ENCODE measurements around the gene IGFBP3.

Gene IGFBP3

GRCh38 chr7:45923290-45923689, 2.2 kb upstream of the IGFBP3 start:
- DNase-seq (ENCODE audit: low read depth, low spot score): no peak

- DNase-seq (ENCODE audit: low read depth, low spot score): no peak
Observed at GRCh38 chr7:45922810-45923209, 1.7 kb upstream of the IGFBP3 start.

GRCh38 chr7:45921699-45922519, 837 bp upstream of the IGFBP3 start:
- no peak for DNase-seq (ENCODE audit: low read depth, low spot score)

DNA sequence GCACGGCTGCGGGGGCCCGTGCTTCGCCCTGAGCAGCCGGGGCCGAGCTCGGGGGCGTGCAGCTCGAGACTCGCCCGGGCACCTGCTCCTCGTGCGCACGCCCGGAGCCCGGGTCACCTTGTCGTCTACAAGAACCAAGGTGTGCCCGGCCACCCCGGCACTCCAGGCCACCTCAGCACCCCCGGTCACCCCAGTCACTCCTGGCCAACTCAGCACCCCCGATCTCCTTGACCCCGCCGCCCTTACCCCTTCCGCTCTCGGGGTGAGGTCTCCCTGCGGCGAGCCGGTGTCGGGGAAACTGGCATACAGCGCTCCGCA, 268 bp upstream of the IGFBP3 start:
- no peak for DNase-seq (ENCODE audit: low read depth, low spot score)

- DNase-seq (ENCODE audit: low read depth, low spot score): no peak
Observed at GRCh38 chr7:45919993-45920459, 1.0 kb downstream of the IGFBP3 start.

GRCh38 chr7:45919231-45919784, 1.8 kb downstream of the IGFBP3 start:
- DNase-seq (ENCODE audit: low read depth, low spot score): no peak

GRCh38 chr7:45918556-45918955, 2.5 kb downstream of the IGFBP3 start:
- DNase-seq (ENCODE audit: low read depth, low spot score): no peak

GRCh38 chr7:45917658-45918057, 3.4 kb downstream of the IGFBP3 start:
- peak; percentile 36 for DNase-seq (ENCODE audit: low read depth, low spot score)

GRCh38 chr7:45917064-45917463, 4.0 kb downstream of the IGFBP3 start:
- no peak for DNase-seq (ENCODE audit: low read depth, low spot score)

- no peak for DNase-seq (ENCODE audit: low read depth, low spot score)
Observed at GRCh38 chr7:45915606-45916005, 5.5 kb downstream of the IGFBP3 start.

GRCh38 chr7:45914911-45915310, 6.2 kb downstream of the IGFBP3 start:
- no peak for DNase-seq (ENCODE audit: low read depth, low spot score)

DNA sequence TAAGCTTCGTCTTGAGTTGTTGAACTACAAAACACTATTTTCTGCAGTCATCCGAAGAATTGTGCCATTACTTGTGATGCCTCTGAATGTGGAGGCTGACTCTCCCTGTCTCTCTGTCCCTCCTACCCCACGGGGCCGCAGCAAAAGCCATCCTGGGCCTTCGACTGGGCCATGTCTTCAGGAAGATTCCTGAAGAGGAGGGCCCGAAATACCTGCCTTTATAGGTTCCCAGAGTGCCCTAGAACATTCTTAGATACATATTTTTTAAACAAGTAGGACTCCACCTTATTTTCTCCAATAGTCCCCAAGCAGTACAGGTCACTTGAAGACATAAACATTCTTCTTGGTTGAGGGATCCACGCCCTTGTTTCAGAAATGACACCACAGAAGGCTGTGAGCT, 8.1 kb downstream of the IGFBP3 start:
- no peak for DNase-seq (ENCODE audit: low read depth, low spot score)

- DNase-seq (ENCODE audit: low read depth, low spot score): no peak
Observed at GRCh38 chr7:45911311-45911710, 9.8 kb downstream of the IGFBP3 start.

DNA sequence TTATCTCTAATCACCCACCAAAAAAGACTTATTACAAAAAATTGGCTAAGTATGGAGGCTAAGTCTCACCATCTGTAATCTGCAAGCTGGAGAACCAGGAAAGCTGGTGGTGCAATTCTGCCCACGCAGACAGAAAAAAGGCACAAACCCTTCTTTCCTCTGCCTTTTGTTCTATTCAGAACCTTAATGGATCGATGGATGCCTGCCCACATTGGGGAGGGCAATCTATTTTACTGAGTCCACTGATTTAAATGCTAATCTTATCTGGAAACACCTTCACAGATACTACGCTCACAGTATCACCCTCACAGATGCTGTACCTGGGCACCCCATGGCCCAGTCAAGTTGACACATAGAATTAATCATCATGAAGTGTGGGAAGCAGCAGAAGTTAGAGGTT, 10.2 kb downstream of the IGFBP3 start:
- DNase-seq (ENCODE audit: low read depth, low spot score): no peak

DNA sequence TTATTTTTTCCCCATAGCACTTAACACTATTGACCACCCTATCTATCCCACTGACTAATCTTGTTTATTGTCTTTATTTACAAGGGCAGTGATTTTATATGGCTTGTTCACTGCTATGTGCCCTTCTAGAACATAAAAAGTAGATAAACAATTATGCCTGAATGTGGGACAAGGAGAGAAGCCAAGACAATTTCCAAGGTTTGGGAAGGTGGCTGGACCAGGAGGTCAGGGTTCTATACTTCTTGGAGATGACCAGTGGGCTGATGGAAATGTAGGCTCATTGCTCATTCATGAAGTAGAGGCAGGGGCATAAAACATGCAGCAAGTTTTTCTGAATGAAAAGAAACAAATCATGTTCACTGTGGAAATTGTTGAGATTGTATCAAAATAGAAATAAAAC, 11.5 kb downstream of the IGFBP3 start:
- DNase-seq (ENCODE audit: low read depth, low spot score): no peak

DNA sequence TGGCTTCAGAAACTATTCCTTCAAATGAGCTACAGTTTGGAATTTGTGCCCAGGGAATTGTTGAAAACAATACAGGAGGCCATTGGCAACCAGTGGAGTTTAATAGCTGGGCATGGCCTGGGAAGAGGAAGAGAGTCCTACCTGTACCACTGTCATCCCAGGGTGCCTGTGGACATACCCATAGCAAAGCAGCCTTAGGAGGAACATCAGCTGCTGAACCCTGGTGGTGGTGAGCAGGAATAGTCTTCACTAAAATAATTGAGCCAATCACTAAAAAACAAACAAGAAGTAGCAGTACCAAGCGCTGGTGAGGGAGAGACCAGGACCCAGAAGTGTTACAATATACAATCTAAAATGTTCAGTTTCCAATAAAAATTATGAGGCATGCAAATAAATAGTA, 18.3 kb downstream of the IGFBP3 start:
- no peak for DNase-seq (ENCODE audit: low read depth, low spot score)

DNA sequence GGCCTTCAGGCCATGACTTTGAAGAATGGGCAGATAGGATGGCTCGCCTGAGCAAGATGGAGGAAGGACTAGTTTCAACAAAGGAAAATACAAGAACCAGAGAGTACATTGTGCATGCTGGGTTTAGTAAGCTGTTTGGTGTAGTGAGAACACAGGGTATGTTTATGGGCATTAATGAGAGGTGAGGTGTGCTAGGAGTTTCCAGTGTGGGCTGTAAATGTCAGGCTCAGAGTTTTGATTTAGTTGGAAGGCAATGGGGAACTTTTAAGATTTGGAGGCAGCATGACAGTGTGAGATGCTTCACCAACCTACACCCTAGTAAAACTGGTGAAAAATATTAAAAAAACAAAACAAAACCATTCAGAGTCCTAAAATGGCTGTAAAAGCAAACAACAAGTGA, 19.5 kb downstream of the IGFBP3 start:
- DNase-seq (ENCODE audit: low read depth, low spot score): no peak

GRCh38 chr7:45898222-45898621, 22.9 kb downstream of the IGFBP3 start:
- no peak for DNase-seq (ENCODE audit: low read depth, low spot score)

- no peak for DNase-seq (ENCODE audit: low read depth, low spot score)
Observed at GRCh38 chr7:45897042-45897690, 23.9 kb downstream of the IGFBP3 start.

DNA sequence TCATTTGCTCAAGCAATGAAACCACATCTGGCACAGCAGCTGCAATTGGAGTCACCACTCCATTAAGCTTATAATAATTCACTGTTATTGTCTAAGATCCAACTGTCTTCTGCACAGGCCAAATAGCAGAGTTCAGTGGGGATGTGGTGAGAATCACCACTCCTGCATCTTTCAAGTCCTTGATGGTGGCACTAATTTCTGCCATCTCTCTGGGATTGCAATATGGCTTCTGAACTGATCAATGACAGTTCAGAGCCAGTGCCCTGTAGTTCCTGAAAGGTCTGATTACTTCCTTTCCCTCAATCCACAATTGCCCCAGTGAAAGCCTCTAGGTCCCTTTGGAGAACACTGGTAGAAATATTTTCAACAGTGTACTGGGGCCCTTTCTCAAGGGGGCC, 26.4 kb downstream of the IGFBP3 start:
- no peak for DNase-seq (ENCODE audit: low read depth, low spot score)

DNA sequence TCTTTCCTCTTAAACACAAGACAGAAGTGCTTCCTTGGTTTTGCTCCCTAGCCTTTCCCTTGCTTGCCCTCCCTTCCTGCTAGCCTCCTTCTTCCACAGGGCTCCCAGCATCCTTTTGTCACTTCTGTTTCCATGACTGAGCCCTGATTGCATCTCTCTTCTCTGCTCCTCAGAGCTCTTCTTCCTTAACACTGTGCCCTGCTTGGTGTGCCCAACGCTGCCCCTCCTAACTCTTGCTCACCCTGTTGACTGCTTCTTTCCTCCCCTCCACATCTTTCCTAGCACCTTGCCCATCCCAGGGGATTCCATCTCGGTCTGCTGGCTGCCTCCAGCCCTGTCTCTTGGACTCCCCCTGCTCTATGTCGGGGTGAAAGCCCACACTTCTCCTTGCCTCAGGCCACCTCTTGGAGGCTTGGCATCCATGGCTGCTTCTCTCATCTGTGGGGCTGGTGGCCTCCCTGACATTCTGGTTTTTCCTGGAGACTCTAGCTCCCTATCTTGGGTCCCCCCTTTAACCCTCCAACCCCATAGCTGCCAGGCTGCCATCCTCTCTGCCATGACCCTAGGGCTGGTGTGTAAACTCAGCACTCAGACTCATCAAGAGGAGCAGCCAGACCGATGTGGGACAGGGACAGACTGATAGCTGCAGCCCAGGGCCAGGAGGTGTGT, 26.9 kb downstream of the IGFBP3 start:
- DNase-seq (ENCODE audit: low read depth, low spot score): no peak

DNA sequence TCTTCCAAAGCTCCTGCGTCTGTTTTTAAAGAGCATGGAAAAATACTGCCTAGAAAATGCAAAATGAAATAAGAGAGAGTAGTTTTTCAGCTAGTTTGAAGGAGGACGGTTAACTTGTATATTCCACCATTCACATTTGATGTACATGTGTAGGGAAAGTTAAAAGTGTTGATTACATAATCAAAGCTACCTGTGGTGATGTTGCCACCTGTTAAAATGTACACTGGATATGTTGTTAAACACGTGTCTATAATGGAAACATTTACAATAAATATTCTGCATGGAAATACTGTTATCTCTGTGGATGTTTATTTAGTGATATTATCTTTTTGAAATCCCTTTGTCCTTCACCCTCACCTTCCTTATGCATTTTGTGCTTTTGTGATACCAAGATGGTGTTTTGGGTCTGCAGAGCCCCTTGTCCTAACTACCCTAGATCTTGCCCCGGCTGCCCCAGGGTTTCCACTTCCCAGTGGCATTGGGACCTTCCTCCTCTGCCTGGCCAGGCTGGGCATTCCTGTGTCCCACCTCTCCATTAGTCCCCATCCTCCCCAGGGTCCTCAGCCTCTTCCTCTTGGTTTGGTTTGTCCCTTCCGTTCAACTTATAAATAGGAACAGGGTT, 27.6 kb downstream of the IGFBP3 start:
- no peak for DNase-seq (ENCODE audit: low read depth, low spot score)
